ACHN (cell line): Measurements from ENCODE around the gene ARHGAP15.

Experiments
- DNase-seq: peaks from one replicate; pipeline ENCODE4 v3.0.0-alpha.2; 2015
- in situ Hi-C: cut with HindIII; loops from 2 replicates; pipeline ENCODE4 v1.10.0; 2017; ENCODE audit warnings: low sequenced_read_pairs, low pct_ligation_motif_present, low pct_unique_long_range_greater_than_20kb

The ARHGAP15 gene

DNA sequence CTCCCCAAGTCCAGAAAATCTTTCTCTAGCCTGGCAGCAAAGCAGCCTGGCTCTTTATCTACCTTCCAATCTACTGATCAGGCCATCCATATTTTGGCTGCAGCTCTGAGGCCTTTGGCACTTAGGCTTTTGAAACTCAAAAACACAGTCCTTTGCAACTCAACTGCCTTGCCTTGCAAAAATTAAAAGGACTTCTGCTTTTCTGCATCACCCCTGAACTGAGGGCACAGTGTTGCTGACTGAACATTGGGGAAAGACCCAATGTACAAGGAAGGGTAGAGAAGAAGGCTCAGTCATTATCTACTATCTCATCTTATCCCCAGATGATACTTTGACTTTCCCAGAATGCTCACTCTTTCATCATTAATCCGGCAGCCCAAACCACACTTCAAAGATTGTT is 625.5 kb downstream of the ARHGAP15 start:
- in situ Hi-C loops: no loop called here
- no peak for DNase-seq

DNA sequence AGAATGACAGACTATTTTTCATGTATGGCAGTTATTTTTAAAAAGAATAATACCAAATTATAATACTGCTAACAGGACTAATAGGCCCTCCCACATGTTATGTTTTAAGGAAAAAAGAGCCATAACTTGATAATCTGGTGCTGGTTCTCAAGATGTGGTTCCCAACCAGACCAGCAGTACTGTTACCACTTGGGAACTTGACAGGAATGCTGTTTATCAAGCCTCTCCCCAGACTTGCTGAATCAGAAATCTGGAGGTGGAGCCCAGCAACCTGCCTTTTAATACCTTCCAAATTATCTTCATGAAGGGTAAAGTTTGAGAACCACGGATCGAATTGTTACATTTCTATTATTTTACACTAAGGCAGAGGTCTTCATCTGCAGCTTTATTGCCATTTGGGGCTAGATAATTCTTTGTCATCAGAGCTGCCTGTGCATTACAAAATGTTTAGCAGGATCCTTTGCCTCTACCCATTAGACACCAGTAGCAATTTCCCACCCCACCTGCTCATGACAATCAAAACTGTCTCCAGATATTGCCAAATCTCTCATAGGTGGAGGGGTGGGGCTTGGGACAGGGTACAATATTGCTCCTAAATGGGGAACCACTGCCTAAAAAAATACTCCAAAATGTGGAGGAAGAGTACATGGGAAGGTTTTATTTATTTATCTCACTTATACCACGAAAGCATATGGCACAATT is 629.6 kb downstream of the ARHGAP15 start:
- in situ Hi-C loops: no loop called here
- DNase-seq: no peak

DNA sequence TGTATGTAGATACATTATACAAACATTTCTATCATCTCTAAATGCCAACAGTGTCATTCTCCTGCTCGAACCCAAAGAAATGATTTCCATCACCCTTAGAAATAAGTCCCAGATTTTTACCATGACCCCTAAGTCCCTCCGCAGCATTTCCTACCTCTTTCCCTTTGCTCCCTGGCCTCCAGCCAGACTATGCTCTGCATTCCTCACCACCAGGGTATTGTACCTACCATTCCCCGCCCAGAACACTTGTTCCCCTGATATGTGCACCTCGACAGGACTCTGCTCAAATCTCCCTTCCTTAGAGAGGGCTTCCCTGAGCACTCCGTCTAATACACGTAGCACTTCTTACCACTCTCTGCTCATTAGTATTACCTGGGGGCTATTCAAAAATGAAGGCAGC is 630.2 kb downstream of the ARHGAP15 start:
- in situ Hi-C loops: no loop called here
- DNase-seq: no peak

DNA sequence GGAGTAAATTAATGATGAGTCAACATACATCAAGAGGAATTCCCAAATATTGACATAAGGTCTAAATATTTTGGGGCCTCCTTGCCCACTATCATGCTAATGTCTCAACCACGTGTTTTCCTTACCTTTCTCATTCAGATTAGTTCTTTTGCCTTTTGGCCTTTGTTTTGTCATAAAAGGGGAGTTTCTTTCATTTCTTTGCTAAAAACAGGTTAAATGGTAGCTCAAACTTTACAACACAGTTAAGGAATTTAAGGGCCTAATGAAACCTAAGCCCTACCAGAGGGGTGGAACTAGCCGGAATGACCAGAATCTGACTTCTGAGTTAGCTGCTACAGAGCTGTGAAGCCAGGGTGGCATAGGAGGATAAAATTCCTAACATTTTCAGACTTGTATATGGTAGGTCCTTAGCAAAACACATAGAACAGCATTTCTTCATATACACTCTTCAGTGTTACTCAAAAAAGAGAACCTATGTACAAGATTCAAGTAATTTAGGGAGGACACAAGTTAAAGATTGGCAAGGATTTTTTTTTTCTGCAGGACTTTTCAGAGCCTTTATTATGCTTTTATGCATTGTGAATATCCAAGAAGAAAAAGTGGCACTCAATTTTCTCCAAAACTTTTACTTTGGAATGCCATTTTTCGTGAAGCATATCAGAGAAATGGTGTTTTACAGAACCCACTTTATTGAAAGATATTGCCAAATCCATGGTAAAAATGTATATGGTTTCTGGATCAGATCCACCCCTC is 633.1 kb downstream of the ARHGAP15 start:
- DNase-seq: no peak
- in situ Hi-C loops: no loop called here

DNA sequence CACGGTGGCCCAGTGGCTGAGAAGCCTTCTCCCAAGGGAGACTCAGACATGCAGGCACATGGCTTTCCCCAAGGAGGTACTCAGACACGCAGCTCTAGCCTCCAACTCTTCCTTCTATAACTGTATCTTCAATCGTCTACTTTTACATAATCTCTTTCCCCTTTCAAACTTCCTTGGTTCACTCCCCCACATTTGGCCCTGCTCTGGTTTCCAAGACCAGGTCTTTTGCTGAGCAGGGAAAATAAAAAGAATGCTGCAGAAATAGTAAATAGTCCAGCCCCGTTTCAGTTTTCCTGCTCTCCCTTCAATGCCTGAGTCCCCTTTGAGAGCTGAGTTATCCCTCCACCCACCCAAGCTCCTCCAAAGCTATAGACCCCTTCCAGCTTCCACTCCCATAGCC is 635.0 kb downstream of the ARHGAP15 start:
- in situ Hi-C loops: no loop called here
- no peak for DNase-seq

DNA sequence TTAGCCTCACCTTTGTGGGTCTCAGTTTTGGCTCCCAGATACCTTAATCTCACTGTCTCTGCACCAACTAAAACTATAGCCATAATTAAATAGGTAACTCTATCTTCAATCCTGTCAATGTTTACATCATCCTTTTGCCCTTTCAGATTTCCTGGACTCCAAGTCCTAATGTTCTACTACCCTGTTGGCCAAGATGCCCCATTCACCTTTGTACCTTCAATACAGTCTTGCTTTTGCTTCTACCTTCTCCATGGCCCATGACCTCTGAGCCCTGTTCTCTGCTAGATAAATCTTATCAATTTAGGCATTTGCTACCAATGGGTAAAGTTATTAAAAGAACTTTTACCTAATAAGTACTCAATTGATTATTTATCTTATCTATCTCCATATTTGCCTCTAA is 635.5 kb downstream of the ARHGAP15 start:
- in situ Hi-C loops: no loop called here
- no peak for DNase-seq

GRCh38 chr2:143768991-143769390 is 639.8 kb downstream of the ARHGAP15 start:
- in situ Hi-C loops: no loop called here

DNA sequence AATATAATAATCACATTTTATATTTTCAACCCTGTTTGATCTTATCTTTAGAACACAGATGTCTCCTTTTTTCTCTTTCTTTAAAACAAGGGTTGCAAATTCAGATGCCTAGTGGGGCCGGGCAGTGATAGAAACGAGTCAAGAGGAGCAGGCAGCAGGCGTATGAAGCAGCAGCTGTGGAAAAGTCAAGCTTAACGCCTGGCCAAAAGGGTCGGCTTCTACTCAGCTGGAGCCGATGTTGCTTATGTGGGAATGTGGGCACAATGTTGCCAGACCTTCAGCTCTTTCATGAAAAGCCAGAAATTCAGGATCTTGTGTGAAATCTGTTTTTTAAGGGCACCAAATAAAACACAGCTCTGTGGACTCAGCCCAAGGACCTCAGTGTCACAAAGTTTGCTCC is 642.7 kb downstream of the ARHGAP15 start:
- in situ Hi-C loops: no loop called here
- DNase-seq: no peak

More at GRCh38 chr2:143768991-143769390, 639.8 kb downstream of the ARHGAP15 start:
- DNase-seq: no peak

DNA sequence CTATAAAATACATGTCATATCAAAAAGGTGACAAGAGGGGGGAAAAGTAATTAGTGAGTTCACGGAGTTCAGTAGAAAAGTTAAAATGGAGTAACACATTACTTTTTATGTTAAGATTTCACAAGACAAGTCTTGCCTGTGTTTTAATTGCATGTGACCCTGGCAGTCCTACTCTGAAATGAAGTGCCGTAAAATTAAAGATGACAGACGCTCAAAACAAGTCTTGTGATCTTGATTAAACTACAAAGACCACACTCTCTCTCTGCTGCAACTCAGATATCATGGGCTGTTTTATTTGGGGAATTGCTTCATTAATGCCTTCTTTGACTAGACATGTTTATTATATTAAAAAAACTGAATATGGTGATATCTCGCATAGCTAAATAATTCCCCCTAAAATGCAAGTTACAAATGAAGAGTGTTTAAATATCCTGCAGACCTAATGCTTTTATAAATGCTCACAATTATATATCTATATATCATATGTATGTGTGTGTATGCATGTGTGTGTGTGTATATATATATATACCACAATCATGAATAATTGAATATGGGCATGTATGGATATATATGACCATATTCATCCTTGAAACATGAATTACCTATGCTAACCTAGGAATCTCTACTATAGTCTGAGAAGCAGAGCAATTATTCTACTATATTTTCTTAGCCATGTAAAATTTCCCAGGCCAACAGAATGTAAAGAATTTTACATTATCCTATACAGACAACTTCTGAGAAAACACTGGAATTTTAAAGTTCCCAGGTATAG is 647.5 kb downstream of the ARHGAP15 start:
- in situ Hi-C loops: no loop called here
- no peak for DNase-seq

- in situ Hi-C loops: no loop called here
- no peak for DNase-seq
Measured at GRCh38 chr2:143779021-143779420, 649.8 kb downstream of the ARHGAP15 start.

DNA sequence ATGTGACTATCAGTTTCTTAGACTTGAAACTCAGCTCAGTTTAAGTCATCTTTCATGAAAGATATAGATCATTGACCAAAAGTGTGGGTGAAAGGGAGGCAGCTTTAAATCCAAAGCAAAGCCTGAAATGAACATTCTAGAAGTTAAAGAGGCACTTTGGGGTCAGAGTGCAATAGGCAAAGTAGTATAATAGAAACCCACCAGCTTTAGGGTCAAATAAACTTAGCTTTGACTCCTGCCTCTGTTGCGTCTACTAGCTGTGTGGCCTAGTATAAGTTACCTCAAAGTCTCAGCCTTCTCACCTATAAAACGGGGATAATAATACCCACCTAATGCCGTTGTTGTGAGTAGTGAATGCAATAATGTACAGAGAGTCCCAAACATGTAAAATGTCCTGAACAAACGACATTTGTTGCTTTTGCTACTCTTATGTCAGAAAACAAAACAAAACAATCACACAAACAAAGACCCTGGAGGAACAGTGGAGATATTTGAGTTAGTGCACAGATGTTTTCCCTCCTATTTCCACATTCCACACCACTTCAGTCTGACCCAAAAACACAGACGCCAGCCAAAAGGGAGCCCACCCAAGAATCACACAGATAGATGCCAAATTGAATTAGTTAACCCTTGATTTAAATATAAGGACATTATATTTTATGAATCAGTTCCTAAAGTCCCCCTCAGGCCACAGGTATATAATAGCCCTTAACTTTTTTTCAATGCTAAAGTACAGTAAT is 657.0 kb downstream of the ARHGAP15 start:
- in situ Hi-C loops: no loop called here
- no peak for DNase-seq

GRCh38 chr2:143787674-143788073 is 658.5 kb downstream of the ARHGAP15 start:
- no peak for DNase-seq

GRCh38 chr2:143792602-143793001 is 663.4 kb downstream of the ARHGAP15 start:
- in situ Hi-C loops: no loop called here

More at GRCh38 chr2:143787674-143788073, 658.5 kb downstream of the ARHGAP15 start:
- in situ Hi-C loops: no loop called here

GRCh38 chr2:143793381-143793780 is 664.2 kb downstream of the ARHGAP15 start:
- DNase-seq: no peak
- in situ Hi-C loops: no loop called here

More at GRCh38 chr2:143792602-143793001, 663.4 kb downstream of the ARHGAP15 start:
- DNase-seq: no peak

DNA sequence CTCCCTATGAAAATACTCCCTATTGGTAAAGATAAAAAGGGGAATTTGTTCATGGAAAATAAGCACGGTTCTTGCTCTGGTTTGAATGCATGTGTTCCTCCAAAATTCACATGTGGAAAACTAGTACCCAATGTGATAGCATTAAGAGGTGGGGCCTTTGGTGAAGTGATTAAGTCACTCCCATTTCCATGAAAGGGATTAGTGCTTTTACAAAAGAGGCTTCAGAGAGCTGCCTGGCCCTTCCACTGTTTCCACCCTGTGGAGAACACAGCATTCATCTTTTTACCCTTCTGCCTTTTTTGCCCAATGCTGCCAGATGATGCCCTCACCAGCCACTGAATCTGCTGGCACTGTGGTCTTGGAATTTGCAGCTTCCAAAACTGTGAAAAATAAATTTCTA is 666.8 kb downstream of the ARHGAP15 start:
- in situ Hi-C loops: no loop called here
- no peak for DNase-seq

- DNase-seq: no peak
- in situ Hi-C loops: no loop called here
Measured at GRCh38 chr2:143801561-143801960, 672.3 kb downstream of the ARHGAP15 start.

- DNase-seq: no peak
- in situ Hi-C loops: no loop called here
Measured at GRCh38 chr2:143802242-143802641, 673.0 kb downstream of the ARHGAP15 start.

GRCh38 chr2:143802871-143803650 is 673.8 kb downstream of the ARHGAP15 start:
- DNase-seq: no peak
- in situ Hi-C loops: no loop called here
